Globus pallidus (tissue), 1 donor: ENCODE results near the gene ZCCHC7.
A peak's percentile ranks its signal among the peaks of the same experiment; 100 is the strongest.
"Not testable (repeated sequence)": the region's sequence is repeated elsewhere in the genome, so short reads cannot be mapped to it uniquely, and the experiment has no call there.

Source experiments
- DNase-seq: peaks from one replicate; pipeline ENCODE4 v3.0.0-alpha.2; 2015; ENCODE audit warnings: low spot score

Gene ZCCHC7

DNA sequence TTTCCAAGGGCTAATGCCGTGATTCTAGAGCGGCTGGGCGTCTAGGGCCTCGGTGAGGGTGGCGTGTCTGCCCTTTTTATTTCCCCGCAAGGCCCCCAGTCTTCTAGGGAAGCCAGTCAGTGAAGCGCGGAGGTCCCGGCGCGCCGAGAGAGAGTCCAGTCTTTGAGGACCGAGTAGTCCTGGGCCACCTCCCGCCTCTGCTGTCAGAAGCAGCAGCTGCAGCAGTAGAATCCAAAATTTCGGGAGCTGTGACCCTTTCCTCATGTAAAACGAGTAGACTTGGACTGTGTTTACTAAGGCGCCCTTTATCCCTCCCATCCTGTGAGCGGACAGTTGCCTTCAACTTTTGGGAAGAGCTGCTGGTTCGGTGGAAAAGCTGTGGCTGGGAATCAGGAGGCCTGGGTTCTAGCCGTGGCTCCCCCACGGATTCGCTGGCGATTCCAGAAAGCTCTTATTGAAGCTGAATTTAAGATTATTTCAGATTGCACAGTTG is 515 bp downstream of the ZCCHC7 start:
- DNase-seq, result peak; percentile 21

DNA sequence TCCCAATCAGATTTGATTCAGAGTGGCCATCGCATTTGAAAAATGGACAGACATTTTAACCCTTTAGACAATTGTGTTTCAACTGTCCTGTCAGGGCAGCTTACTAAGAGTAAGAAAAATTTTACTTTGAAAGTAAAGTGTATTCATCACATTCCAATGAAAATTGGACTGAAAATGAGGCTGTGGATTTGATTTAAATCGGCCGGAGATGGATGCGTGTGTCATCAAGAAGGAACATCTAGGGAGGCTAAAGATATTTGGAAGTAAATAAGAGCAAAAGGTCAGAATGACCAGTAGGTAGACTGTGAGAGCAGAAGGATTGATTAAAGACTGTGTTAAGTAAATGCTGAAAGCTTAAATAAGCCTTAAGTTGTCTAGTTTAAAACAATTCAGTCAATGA is 1.5 kb downstream of the ZCCHC7 start:
- DNase-seq, result no peak

DNA sequence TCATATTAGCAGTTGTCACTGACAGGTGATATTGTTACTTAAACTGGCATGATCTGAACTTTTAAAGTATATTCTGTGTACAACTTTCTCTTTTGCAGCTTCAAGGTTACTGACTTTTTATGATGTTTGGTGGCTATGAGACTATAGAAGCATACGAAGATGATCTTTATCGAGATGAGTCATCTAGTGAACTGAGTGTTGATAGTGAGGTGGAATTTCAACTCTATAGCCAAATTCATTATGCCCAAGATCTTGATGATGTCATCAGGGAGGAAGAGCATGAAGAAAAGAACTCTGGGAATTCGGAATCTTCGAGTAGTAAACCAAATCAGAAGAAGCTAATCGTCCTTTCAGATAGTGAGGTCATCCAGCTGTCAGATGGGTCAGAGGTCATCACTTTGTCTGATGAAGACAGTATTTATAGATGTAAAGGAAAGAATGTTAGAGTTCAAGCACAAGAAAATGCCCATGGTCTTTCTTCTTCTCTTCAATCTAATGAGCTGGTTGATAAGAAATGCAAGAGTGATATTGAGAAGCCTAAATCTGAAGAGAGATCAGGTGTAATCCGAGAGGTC is 5.9 kb downstream of the ZCCHC7 start:
- DNase-seq, result no peak

DNA sequence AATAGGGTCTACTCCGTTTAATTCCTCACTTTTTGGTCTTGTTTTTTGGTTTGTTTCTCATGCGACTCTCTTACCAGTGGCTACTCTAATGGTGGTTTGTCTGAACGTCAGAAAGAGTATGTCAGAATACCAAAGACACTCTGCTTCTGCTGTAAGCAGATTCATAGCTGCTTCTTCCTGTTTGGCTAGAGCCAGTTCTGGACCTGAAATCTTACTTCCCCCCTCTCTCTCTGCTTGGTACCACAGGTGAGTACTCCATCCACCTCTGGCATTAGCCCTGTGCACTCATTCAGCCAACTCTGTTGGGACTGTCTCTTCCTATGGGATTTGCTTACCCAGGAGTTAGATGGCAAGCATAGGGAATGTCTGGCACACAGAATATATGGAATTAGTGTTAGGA is 6.6 kb downstream of the ZCCHC7 start:
- DNase-seq, result no peak

DNA sequence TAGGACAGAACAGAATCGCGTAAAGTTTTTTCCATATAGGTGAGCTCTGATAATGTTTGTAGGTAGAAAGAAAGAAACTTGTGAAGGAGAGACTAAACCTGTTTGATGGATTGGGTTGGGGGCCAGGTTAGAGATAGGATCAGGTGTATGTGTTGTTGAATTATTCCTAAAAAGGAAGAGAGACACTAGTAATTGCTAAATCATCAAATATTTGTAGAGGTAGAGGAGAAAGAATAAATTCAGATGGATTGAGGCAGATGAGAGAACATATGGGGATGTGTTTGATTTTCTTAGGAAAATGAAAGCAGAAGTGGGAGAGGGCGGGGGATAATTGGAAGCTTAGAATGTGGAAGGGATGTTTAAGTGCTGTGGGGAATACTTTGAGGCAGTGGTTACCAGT is 7.7 kb downstream of the ZCCHC7 start:
- DNase-seq, result no peak

DNA sequence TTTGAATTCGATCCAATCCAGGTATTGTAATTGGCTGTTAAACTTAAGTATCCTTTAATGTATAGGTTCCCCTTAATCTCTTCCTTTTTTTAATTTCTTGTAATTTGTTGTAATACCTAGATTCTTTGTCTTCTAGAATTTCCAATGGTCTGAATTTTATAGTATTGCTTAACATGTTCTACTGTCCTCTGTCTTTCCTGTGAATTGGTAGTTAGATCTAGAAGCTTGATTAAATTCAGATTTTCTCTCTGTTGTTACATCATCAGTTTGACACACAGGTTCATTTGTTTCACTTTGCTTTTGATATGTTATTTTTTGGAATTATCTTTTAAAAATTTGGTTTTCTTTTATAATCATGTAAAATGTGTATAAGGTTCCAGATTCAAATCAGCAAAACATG is 13.8 kb downstream of the ZCCHC7 start:
- DNase-seq, result no peak

DNA sequence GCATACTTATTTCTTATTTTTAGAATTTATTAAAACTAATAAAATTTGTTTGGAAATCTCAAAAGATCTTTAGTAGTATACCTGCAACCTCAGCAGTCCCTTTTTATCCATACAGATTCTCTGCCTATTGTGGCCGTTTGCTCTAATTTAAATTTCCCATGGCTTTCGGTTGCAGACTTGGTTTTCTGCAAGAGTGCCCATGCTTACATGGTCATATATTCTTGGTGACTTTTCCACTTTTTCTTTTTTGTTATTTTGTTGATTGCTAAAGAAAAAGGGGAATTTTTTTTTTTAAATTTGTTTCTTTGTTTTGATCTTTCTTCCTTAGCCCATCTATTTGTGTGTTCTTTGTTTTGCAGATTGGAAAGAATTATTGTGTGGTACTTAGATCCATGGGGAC is 20.6 kb downstream of the ZCCHC7 start:
- DNase-seq, result no peak

DNA sequence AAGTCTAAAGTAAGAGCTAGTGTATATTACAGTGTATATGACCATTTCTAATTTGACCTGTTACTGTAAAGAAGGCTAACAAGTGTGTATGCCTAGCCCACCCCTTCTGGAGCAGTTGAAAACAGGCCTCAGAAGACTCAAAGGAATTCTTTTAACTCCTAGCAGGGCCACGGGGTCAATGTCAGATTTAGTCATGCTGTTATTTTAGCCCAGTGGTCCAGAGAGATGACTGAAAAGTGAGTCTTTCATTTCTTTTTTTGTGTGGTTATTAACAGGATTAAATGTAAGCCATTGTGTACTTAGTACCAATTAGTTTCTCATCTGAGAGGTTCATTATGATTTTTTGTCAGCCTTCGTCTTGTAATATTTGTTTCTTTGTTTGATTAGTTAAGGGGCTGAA is 24.4 kb downstream of the ZCCHC7 start:
- no peak for DNase-seq

DNA sequence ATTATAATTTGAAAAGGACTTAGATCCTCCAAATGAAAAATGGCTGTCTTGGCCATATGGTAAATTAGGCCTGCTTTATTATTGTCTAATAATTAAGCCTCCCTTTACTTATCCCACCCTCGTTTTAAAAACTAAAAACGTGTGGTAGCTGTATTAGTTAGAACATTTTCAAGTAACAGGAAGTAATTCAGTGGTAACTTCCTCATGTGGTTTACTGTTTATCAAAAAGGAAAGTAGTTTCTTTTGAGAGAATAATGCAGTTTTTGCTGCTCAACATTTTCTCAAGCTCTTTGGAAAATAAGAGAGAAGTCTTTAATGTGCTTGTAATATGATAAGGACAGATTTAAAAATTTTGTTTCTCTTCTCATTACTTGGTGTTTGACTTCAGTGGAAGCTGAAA is 26.0 kb downstream of the ZCCHC7 start:
- DNase-seq, result no peak

DNA sequence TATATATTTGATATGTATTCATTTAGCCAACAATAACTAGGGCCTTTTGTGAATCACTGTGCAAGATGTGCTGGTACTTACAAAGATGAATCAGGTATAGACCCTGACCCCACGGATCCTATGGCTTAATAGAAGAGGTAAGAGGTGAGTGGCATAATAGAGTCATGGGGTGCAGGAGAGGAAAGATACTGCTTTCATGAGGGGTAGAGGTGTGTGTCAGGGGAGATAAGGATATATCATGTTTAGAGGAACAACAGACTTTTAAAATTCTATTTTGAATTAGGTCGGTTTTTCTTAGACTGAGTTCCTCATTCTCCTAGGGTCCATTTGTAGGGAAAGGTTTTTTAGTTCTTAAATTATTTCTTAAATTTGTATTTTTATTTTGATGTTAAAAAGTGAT is 27.8 kb downstream of the ZCCHC7 start:
- DNase-seq, result no peak

DNA sequence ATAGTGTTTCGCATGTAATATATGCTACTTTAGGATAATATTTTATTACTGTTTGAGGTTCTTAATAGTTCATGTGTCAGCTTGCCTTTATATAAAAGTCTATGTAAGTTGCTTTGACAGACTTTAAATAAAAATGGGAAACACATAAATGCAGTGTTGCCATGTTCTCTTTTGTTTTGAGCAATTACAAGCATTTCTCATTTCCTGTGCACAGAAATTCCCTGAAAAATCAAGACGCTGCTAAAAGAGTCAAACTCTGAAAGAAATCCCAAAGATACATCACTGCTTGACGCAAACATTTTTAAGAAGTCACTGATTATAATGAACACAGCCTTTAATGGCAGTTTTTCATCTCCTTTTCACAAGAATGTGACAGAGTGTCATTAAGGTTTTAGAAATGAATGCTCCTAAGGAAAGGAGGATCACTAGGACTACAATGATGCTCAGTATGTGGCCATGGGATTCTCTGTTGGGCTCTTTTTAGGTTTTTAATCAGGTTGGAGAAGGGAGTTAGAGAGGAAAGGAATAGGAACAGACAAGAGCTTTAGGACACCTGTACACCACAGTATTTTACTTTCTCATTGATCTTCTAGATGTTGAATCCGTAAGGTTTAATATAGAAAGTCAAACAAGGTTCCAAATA is 29.4 kb downstream of the ZCCHC7 start:
- DNase-seq, result no peak

DNA sequence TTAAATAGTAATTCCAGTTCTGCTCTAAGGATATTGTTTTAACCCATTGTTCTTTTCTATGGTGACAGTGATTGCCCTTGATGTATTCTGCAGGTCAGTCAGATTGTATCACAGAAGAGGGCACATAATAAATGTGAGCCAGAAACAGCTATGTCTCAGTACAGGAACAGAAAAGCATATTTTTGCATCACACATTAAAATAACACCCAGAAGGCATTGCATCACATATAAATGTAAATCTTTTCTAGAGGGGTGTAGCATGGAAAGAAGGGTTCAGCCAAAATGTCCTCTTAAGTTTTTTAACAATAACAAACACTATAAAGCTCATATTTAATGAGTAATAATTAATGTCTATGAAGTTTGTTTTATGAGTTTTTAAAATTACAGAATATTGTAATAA is 30.0 kb downstream of the ZCCHC7 start:
- DNase-seq, result no peak

DNA sequence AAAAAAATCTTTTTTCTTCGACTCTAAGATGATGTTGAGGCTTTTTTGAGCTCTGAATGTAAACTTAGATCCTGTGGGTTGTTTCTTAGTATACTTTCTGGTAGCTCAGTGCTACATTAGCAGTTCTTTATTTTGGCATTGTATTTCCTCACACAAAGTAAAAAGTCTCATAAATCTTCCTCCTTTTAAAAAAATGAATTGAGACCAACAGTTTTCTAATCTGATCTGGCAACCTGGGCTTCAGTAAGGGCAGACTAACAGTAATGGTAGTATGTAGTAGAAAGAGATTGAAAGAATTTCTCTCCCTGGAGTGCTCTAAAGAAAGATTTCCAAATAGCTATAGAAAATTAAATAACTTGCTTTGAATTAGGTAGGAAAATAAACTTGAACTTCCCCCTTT is 31.4 kb downstream of the ZCCHC7 start:
- no peak for DNase-seq

DNA sequence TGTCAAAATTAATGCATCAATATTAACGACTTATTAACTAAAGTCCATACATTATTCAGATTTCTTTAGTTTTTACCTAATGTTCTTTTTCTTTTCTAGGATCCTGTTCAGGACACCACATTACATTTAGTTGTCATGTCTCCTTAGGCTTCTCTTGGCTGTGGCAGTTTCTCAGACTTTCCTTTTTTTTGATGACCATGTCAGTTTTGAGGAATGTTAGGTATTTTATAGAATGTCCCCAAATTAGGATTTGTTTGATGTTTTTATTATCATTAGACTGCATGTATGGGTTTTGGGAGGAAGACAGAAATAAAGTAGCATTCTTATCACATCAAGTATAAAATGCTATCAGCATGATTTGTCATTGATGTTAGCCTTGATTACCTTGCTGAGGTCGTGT is 32.0 kb downstream of the ZCCHC7 start:
- no peak for DNase-seq

DNA sequence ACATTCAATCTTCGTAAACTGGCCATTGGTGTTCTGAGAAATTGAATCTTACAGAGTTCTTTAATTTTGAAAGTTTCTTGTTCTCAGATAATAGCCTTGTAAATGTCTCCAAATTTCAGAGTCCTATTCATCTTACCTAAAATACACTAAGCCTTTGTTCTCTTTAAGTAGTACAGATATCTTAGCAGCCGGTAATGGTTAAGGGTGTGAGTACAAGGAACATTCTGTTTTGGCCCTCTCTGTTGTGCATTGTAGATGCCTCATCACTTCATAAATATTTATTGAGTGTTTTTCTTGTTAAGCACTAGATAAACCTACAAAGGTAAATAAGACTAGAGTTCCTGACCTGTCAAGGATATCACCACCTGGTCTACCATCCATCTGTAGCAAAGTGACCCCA is 35.2 kb downstream of the ZCCHC7 start:
- no peak for DNase-seq

DNA sequence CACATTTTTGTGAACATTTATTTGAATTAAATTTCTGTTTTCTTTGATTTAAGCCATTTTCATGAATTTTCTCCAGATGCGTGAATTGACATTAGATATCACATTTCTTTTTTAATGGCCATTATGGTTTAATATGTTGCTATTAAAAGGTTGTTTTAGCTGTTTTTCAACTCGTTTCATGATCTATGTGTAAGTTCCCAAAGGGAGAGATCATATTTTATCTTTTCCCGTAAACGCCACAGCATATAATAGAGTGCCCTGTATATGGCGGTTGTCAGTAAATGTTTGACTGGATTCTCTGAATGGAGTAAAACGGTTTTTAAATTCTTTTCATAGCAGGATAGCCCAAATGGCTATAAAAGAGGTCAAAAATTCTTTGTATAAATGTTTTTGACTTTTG is 35.8 kb downstream of the ZCCHC7 start:
- no peak for DNase-seq

DNA sequence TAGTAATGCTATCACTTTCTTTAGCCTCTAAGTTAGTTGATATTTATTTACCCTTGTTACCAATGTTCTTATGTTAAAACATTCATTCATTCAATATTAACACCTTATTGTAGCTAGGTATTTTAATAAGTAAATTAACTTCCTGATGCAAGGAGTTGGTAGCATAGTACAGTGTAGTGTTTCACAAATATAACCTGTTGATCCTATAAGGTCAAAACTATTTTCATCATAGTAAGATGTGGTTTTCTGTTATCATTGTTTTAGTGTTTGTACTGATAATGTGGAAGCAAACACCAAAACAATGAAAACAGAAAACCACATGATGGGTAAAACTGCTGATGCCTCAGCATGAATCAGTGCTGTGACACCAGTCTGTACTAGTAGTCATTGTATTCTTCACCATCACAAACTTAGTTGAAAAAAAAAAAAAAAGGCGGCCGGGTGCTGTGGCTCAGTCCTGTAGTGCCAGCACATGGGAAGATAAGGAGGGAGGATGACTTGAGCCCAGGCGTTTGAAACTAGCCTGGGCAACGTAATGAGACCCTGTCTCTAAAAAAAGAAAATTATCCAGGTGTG is 36.5 kb downstream of the ZCCHC7 start:
- DNase-seq, result peak; percentile 26

DNA sequence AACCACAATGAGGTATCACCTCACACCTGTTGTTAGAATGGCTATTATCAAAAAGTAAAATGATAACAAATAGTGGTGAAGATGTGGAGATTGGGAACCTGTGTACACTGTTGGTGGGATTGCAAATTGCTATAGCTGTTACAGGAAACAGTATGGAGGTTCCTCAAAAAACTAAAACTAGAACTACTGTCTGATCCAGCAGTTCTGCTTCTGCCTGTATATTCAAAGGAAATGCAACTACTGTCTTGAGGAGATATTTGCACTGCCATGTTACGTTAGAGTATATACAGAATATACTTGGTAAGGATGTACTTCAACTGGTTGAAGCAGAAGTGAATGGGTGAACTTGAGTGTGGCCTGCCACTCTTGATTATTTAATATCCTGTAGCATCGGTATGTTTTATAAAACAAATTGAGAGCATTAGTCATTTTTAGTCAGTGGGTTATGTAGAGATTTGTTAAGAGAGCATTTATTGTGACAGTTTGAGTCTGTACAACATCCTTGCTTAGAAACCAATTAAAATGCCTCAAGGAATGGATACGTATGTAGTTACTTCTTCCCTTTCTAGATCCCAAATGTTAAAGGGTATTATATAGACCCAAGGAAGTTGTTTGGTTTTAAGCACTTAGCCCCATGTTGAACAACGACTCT is 37.5 kb downstream of the ZCCHC7 start:
- DNase-seq, result no peak

DNA sequence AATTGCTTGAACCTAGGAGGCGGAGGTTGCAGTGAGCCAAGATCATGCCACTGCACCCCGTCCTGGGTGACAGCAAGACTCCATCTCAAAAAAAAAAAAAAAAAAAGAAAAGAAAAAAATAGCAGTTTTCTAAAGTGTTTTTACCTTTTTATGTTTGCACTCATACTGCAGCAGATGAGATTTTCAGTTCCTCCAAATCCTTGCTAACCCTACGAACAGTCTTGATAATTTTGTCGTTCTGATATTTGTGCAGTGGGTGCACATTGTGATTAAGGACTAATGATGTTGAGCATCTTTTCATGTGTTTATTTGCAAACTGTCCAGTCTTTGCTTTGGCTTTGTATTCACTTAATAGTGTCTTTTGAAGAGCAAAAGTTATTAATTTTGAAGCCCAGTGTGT is 42.9 kb downstream of the ZCCHC7 start:
- no peak for DNase-seq

DNA sequence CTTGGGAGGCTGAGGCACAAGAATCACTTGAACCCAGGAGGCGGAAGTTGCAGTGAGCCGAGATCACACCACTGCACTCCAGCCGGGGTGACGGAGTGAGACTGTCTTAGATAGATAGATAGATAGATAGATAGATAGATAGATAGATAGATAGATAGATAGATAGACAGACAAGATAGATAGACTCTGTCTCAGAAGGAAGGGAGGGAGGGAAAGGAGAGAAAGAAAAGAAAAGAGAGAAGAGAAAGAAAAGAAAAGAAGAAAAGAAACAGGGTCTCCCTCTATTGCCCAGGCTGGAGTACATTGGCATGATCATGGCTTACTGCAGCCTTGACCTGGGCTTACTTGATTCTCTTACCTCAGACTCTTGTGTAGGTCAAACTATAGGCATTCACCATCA is 44.0 kb downstream of the ZCCHC7 start:
- not testable (repeated sequence) for DNase-seq

DNA sequence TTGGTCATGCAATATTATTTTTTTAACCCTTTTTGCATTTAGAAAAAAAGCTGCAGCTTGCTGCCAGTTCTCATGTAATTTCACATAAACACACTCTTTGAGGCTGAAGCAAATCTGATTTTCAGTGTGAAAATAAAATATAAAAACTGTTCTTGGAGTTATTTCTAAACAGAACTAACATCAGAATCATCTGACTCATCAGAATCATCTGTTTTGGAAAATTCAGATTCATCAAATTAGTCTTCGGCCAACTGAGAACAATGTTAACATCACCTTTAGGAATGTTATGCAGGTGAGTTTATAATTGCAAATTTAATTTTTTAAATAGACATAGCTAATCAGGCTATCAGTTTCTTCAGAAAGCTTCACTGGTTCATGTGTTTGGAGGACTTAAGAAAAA is 45.3 kb downstream of the ZCCHC7 start:
- no peak for DNase-seq

DNA sequence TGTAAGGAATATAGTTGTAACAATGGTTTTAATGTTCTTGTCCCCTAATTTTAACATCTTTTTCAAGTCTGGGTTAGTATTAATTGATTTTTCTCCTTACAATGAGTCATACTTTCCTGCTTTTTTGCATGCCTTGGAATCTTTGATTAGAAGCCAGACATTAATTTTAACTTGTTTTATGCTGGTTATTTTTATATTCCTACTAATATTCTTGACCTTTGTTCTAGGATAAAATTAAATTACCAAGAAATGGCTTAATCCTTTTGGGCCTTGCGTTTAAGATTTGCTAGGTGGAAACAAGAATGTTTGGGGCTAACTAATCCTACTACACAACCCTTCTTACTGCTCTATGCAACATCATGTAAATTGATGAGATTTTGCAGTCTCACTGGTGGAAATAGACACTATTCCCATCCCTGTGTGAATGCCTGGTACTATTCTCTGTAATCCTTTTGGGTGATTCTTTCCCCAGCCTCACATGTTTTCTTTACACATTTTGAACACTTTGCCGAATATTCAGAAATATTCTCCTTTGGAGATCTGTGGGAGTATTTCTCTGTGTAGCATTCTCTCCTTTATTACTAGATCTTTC is 47.2 kb downstream of the ZCCHC7 start:
- no peak for DNase-seq

DNA sequence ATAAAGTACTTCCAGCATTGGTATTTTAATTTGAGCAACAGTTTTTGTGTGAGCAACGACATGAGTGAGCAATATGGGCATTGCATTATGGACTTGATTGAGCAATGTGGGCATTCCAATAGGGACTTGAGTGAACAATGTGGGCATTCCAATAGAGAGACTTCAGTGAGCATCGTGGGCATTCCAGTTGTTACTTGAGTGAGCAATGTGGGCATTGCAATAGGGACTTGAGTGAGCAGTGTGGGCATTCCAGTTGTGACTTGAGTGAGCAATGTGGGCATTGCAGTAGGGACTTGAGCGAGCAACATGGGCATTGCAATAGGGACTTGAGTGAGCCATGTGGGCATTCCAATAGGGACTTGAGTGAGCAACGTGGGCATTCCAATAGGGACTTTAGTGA is 52.2 kb downstream of the ZCCHC7 start:
- no peak for DNase-seq
